NCI-H2227 (cell line): ENCODE measurements around the gene CLDN19.
"Not testable (repeated sequence)": the region's sequence is repeated elsewhere in the genome, so short reads cannot be mapped to it uniquely, and the experiment has no call there.

Experiments used
- DNase-seq: peaks from one replicate; lab custom pipeline; 2025; ENCODE audit not compliant: unreplicated experiment; lab: John Stamatoyannopoulos, UW

Gene CLDN19

GRCh38 chr1:42761567-42761966 is 21.5 kb upstream of the CLDN19 start:
- DNase-seq: no peak

- DNase-seq: no peak
Observed at GRCh38 chr1:42759114-42759513, 19.1 kb upstream of the CLDN19 start.

GRCh38 chr1:42758641-42759040 is 18.6 kb upstream of the CLDN19 start:
- no peak for DNase-seq

- DNase-seq: no peak
Observed at GRCh38 chr1:42757892-42758275, 17.8 kb upstream of the CLDN19 start.

GRCh38 chr1:42756956-42757891 is 17.2 kb upstream of the CLDN19 start:
- peak; percentile 79 for DNase-seq

GRCh38 chr1:42753070-42753469 is 13.0 kb upstream of the CLDN19 start:
- DNase-seq: no peak

- no peak for DNase-seq
Observed at GRCh38 chr1:42752284-42752683, 12.2 kb upstream of the CLDN19 start.

- DNase-seq: not testable (repeated sequence)
Observed at GRCh38 chr1:42751511-42752070, 11.6 kb upstream of the CLDN19 start.

- DNase-seq: no peak
Observed at GRCh38 chr1:42750041-42750440, 10.0 kb upstream of the CLDN19 start.

- no peak for DNase-seq
Observed at GRCh38 chr1:42748461-42749410, 8.7 kb upstream of the CLDN19 start.

- DNase-seq: no peak
Observed at GRCh38 chr1:42748021-42748420, 8.0 kb upstream of the CLDN19 start.

GRCh38 chr1:42747125-42747524 is 7.1 kb upstream of the CLDN19 start:
- DNase-seq: peak; percentile 47

GRCh38 chr1:42746436-42747105 is 6.5 kb upstream of the CLDN19 start:
- DNase-seq: no peak

- no peak for DNase-seq
Observed at GRCh38 chr1:42745851-42746250, 5.8 kb upstream of the CLDN19 start.

GRCh38 chr1:42744148-42744413 is 4.0 kb upstream of the CLDN19 start:
- no peak for DNase-seq

- DNase-seq: no peak
Observed at GRCh38 chr1:42743317-42744147, 3.5 kb upstream of the CLDN19 start.

- DNase-seq: no peak
Observed at GRCh38 chr1:42742617-42743316, 2.7 kb upstream of the CLDN19 start.

- DNase-seq: no peak
Observed at GRCh38 chr1:42742141-42742540, 2.1 kb upstream of the CLDN19 start.

- no peak for DNase-seq
Observed at GRCh38 chr1:42741706-42742105, 1.7 kb upstream of the CLDN19 start.
